NCI-H2029 (cell line): ENCODE results near the gene GPR157.
"Not testable (repeated sequence)": the region's sequence is repeated elsewhere in the genome, so short reads cannot be mapped to it uniquely, and the experiment has no call there.

Experiments
- DNase-seq: peaks from one replicate; lab custom pipeline; 2025; lab: John Stamatoyannopoulos, UW

The GPR157 gene

GRCh38 chr1:9115351-9116205 lies 13.3 kb downstream of the GPR157 start:
- no peak for DNase-seq

- peak; percentile 63 for DNase-seq
These were observed 15.7 kb downstream of the GPR157 start for GRCh38 chr1:9112961-9113880.

- DNase-seq: no peak
These were observed 16.9 kb downstream of the GPR157 start for GRCh38 chr1:9111957-9112356.

GRCh38 chr1:9111357-9111691 lies 17.6 kb downstream of the GPR157 start:
- no peak for DNase-seq

- peak; percentile 62 for DNase-seq
These were observed 18.1 kb downstream of the GPR157 start for GRCh38 chr1:9110669-9111356.

DNA sequence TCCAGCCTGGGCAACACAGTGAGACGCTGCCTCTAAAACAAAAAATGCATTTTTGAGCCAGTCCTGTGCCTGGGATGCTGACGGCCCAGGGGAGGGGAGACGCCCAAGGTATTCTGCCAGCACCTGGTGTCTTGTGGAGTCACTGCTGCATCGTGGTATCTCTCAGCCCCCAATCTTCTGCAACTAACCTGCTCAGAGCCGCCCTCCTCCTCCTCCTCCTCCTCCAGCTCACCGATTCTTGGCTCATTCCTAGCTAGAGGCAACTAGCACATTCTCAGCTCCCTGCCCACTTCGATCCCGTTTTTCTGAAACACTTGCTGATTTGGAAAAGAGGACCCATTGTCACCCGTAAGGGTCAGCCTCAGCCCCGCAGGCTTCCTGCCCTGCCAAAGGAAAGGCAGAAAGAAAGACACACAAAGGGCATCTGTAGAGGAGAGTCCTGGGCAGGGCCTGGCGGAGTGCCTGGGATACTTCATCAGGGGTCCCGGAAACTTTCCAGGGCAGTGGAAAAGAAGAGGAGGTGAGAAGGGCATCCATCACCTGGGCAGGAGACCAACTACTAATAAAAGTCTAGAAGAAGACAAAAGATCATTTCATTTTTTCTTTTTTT lies 20.7 kb downstream of the GPR157 start:
- no peak for DNase-seq

GRCh38 chr1:9107136-9107535 lies 21.8 kb downstream of the GPR157 start:
- DNase-seq: no peak

GRCh38 chr1:9106286-9106685 lies 22.6 kb downstream of the GPR157 start:
- DNase-seq: no peak

- no peak for DNase-seq
These were observed 23.5 kb downstream of the GPR157 start for GRCh38 chr1:9105336-9105867.

GRCh38 chr1:9101510-9102146 lies 27.3 kb downstream of the GPR157 start:
- no peak for DNase-seq

DNA sequence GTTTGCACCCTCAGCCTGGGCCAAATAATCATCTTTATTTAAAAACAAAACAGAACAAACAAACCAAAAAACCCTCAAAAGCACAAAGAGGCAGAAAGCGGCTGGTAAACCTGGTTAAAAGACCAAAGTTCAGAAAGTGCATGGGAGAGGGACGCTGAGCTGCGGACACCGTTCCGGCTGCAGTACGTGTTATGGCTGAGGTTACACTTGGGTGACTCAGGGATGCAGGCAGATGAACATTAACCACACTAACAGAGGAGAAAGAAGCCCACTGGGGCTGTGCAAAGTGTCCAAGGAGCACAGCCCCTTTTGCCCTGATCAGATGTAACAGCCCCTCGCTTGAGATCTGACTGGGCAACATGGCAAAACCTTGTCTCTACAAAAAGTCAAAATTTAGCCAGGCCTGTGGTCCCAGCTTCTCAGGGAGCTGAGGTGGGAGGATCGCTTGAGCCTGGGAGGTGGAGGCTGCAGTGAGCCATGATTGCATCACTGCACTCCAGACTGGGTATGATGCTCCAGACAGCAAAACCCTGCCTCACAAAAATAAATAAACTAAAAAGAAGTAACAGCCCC lies 28.3 kb downstream of the GPR157 start:
- no peak for DNase-seq

- DNase-seq: no peak
These were observed 29.3 kb downstream of the GPR157 start for GRCh38 chr1:9099555-9099954.

DNA sequence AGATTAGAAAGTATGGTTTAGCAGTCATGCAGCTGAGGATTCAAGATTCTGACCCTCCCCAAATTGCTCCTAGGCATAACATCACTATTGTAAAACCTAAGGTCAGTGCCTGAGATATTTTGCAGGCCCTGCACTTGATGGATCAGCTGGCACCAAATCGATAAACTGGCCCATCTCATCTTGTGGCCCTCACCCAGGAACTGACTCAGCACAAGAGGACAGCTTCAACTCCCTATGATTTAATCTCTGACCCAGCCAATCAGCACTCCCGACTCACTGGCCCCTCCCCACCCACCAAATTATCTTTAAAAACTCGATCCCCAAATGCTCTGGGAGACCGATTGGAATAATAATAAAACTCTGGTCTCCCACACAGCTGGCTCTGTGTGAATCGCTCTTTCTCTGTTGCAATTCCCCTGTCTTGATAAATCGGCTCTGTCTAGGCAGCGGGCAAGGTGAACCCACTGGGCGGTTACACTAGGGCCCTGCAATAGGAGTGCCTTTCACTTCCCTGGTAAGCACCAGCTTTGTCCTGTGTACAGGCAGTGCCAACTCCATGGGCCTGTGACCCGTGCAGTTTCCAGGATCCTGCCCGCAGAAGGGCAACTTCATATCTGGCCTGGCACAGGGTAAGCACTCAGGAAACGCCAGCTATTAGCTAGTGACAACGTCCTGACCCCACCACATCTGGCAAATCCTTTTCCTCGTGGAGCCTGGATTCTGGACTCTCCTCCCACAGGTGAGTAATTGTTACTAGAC lies 30.8 kb downstream of the GPR157 start:
- no peak for DNase-seq

DNA sequence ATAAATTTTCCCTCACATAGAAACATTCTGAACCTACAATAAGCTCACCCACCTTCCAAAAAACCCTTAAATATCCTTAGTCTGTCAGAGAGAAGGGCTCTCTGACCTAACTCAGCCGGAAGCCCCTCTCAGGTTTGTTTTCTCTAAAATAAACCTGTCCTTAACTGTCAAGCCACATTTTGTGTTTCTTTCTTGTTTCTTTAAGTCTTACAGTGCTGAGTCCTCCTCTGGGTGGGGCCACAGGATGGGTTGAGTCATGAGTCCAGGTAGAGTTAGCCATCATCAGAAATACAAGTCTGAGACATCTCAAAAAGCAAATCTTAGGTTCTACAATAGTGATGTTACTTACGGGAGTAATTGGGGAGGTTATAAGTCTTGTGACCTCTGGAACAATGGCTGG lies 33.1 kb downstream of the GPR157 start:
- DNase-seq: no peak

DNA sequence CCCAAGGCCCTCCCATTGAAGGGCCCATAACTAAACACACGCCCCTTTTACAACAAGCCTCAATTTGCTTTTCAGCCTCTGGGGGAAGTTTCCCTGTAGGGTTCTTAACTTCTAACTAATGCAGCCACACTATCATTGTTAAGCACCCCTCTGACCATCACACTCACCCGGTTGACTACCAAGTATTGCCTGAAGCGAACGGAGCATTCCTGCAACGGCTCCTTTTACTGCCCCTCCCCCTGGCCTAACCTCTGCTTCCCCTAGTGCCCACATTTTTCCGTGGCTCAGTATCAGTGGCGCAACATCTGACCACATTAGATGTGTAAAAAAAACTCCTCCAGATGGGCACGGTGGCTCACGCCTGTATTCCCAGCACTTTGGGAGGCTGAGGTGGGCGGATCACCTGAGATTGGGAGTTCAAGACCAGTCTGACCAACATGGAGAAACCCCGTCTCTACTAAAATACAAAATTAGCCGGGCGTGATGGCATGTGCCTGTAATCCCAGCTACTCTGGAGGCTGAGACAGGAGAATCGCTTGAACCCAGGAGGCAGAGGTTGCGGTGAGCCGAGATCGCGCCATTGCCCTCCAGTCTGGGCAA lies 34.8 kb downstream of the GPR157 start:
- not testable (repeated sequence) for DNase-seq

- no peak for DNase-seq
These were observed 35.3 kb downstream of the GPR157 start for GRCh38 chr1:9093581-9093980.

GRCh38 chr1:9093091-9093490 lies 35.8 kb downstream of the GPR157 start:
- DNase-seq: no peak

DNA sequence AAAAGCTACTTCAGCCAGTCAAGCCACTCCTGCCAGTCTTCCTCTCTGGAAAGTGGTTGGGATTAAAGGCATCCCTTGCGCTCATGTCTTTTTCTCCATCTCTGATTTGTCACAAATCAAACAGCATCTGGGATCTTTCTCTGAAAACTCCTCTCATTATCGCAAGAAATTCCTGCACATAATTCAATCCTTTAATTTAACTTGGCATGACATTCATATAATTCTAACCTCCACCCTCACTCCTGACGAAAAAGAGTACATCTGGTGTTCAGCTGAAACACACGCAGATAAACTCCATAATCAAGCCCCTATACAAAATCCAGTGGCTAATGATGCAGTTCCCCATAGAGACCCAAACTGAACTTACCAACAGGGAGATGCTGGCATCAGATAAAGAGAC lies 40.1 kb downstream of the GPR157 start:
- DNase-seq: no peak

DNA sequence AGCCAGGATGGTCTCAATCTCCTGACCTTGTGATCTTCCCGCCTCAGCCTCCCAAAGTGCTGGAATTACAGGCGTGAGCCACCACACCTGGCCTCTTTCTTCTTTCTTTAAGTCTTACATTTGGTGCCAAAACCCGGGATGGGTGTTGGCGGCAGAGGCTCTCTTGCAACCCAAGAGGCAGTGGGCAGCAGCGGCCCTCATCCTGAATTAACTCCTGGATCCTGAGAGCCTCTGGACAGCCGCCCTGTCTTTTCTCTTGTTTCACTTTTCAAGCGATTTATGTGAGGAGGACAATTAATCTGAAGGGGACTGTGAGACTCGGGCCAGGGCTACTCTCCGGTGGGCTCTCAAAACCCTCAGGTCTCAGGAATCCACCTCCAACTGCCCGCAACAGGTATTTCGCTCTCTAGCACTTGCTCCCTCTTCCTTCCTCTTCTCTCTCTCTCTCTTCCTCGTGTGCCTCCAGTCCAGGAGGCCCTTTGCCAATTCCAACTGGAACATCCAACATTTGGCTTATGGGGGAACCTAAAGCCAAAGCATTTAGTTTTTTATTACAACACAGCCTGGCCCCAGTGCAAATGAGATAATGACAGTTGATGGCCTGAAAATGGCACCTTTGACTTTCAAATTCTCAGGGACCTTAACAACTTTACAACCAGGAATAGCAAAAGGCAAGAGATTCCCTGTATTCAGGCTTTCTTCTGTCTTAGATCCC lies 41.3 kb downstream of the GPR157 start:
- DNase-seq: no peak
